H1 (cell line): ENCODE results near the gene ZNF618.

Source experiments
- EZH2 ChIP-seq: fragments of 200-600 bp; sonication (generic); IDR thresholded peaks from 2 replicates; pipeline ENCODE4 v1.7.1; 2012; ENCODE audit warnings: low read depth, mild to moderate bottlenecking, moderate library complexity, low read length, inconsistent platforms; ENCODE audit not compliant: severe bottlenecking
- POLR2A ChIP-seq, 2 experiments: IDR thresholded peaks; 1 replicate in 1 of 2; 2 replicates in 1 of 2; pipeline ENCODE4 v1.6.1; 2011; ENCODE audit warnings: low read depth in 2 of 2, low read length in 2 of 2, mild to moderate bottlenecking in 2 of 2; ENCODE audit errors: control extremely low read depth in 1 of 2
- POLR2AphosphoS5 ChIP-seq: IDR thresholded peaks from 2 replicates; pipeline ENCODE4 v1.6.1; 2011; ENCODE audit warnings: low read depth, low read length
- TF ChIP-seq, protein P1 (sequence below): IDR thresholded peaks from 2 replicates; pipeline ENCODE4 v1.6.1; 2012; ENCODE audit warnings: inconsistent platforms
- TF ChIP-seq, protein P2 (sequence below), 3 experiments: IDR thresholded peaks; 1 replicate in 2 of 3; 2 replicates in 1 of 3; pipeline versions ENCODE4 v1.5.1 to v1.6.1; 2011; ENCODE audit warnings: low read length in 3 of 3, mild to moderate bottlenecking in 3 of 3, inconsistent platforms in 2 of 3, low read depth in 1 of 3, moderate library complexity in 1 of 3; ENCODE audit not compliant: insufficient read depth in 1 of 3; ENCODE audit errors: control extremely low read depth in 1 of 3

DNA sequence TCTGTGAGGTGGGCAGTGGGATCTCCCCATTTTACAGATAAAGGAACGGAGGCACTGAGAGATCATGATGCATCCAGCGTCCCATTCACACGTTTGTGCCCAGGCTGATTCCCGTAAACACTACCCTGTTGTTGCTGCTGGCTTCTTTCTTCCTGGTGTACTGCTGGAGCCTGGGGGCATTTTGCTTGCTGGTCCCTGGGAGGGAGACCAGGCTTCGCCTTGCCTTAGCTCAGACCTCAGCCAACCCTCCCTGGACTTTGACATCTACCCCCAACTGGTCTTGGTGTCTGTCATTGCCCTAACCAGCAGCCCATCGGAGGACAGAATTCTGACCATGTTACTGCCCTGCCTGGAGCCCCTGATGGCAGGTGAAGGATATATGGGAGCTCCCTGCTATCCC is 82.4 kb downstream of the ZNF618 start:
- TF ChIP-seq, protein P1, sequence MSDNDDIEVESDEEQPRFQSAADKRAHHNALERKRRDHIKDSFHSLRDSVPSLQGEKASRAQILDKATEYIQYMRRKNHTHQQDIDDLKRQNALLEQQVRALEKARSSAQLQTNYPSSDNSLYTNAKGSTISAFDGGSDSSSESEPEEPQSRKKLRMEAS, result no peak
- TF ChIP-seq, protein P2, sequence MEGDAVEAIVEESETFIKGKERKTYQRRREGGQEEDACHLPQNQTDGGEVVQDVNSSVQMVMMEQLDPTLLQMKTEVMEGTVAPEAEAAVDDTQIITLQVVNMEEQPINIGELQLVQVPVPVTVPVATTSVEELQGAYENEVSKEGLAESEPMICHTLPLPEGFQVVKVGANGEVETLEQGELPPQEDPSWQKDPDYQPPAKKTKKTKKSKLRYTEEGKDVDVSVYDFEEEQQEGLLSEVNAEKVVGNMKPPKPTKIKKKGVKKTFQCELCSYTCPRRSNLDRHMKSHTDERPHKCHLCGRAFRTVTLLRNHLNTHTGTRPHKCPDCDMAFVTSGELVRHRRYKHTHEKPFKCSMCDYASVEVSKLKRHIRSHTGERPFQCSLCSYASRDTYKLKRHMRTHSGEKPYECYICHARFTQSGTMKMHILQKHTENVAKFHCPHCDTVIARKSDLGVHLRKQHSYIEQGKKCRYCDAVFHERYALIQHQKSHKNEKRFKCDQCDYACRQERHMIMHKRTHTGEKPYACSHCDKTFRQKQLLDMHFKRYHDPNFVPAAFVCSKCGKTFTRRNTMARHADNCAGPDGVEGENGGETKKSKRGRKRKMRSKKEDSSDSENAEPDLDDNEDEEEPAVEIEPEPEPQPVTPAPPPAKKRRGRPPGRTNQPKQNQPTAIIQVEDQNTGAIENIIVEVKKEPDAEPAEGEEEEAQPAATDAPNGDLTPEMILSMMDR (IDR thresholded peaks at IDR 0.05; ENCODE audit: control extremely low read depth in 1 of 3, insufficient read depth in 1 of 3, low read depth in 1 of 3, low read length in 3 of 3), result no peak
- TF ChIP-seq POLR2AphosphoS5, result no peak
- TF ChIP-seq POLR2A (IDR thresholded peaks at IDR 0.05; ENCODE audit: control extremely low read depth in 1 of 2, low read depth in 2 of 2, low read length in 2 of 2), result no peak
- no peak for TF ChIP-seq EZH2
